Kidney epithelial cell (primary cell): ENCODE results near the gene CCR6. TPM values are rescaled to one million over a fixed set of nuclear protein-coding genes. Genes with fewer than 3 reads are reported as not detected.

Source experiments
- DNase-seq: peaks from one replicate; pipeline ENCODE4 v3.0.0-alpha.2; 2010; ENCODE audit warnings: low read depth
- H3K27me3 ChIP-seq: 2 replicates; pipeline ENCODE4 v1.6.0; 2011; ENCODE audit warnings: low read length; ENCODE audit not compliant: control insufficient read depth, insufficient read depth
- H3K36me3 ChIP-seq: 2 replicates; pipeline ENCODE4 v1.5.1; 2011; ENCODE audit warnings: low read length; ENCODE audit not compliant: control insufficient read depth, insufficient read depth
- H3K4me3 ChIP-seq: 2 replicates; pipeline ENCODE4 v1.5.1; 2011; ENCODE audit warnings: low read depth, mild to moderate bottlenecking, control low read depth, low read length
- total RNA-seq: library from RNA; depleted of rRNA; stranded (reverse); fragments of >200 nt; gene quantifications from 2 replicates; pipeline ENCODE4 v1.2.3, GENCODE V29; 2015
- TF ChIP-seq, protein P1 (sequence below): IDR thresholded peaks from 2 replicates; pipeline ENCODE4 v1.5.1; 2011; ENCODE audit warnings: mild to moderate bottlenecking, moderate library complexity, low read length, control low read depth, inconsistent platforms; ENCODE audit not compliant: insufficient read depth, poor library complexity, severe bottlenecking

CCR6 gene
- total RNA-seq, 1 donor from 2014 or later = not detected

DNA sequence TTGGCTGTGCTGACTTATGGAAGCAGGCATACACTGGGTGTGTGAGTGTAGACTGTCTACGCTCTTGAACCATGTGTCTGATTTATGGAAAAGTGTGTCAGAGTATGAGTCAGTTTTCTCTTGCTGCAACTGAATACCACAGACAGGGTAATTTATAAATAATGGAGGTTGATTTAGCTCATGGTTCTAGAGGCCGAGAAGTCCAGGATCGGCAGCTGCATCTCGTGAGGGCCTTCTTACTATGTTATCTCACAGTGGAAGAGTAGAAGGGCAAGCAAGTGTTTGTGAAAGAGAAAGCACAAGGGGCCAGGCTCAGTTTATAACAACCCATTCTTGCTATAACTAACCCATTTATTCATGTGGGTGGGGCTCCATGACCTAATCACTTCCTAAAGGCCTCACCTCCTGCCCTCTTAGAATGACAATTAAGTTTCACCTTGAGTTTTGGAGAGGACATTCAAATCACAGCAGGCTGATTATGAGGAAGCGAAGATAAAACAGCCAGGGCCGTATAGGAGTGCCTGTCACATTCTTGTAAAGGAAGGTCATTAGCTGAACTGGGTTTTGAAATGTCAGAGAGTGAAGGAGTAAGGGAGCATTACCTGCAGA lies 28.1 kb downstream of the CCR6 start:
- TF ChIP-seq, protein P1, sequence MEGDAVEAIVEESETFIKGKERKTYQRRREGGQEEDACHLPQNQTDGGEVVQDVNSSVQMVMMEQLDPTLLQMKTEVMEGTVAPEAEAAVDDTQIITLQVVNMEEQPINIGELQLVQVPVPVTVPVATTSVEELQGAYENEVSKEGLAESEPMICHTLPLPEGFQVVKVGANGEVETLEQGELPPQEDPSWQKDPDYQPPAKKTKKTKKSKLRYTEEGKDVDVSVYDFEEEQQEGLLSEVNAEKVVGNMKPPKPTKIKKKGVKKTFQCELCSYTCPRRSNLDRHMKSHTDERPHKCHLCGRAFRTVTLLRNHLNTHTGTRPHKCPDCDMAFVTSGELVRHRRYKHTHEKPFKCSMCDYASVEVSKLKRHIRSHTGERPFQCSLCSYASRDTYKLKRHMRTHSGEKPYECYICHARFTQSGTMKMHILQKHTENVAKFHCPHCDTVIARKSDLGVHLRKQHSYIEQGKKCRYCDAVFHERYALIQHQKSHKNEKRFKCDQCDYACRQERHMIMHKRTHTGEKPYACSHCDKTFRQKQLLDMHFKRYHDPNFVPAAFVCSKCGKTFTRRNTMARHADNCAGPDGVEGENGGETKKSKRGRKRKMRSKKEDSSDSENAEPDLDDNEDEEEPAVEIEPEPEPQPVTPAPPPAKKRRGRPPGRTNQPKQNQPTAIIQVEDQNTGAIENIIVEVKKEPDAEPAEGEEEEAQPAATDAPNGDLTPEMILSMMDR = no peak
- H3K4me3 ChIP-seq = no peak overlapping the region
- no peak for DNase-seq
- no peaks in the 10 kb centered on the region for H3K27me3 ChIP-seq
- no peaks in the 10 kb centered on the region for H3K36me3 ChIP-seq

- H3K36me3 ChIP-seq = no peaks in the 10 kb centered on the region
- no peak for DNase-seq
- TF ChIP-seq, protein P1 = no peak
- H3K4me3 ChIP-seq = no peak overlapping the region
- H3K27me3 ChIP-seq = no peaks in the 10 kb centered on the region
Observed at GRCh38 chr6:167151648-167152047, 28.8 kb downstream of the CCR6 start.

DNA sequence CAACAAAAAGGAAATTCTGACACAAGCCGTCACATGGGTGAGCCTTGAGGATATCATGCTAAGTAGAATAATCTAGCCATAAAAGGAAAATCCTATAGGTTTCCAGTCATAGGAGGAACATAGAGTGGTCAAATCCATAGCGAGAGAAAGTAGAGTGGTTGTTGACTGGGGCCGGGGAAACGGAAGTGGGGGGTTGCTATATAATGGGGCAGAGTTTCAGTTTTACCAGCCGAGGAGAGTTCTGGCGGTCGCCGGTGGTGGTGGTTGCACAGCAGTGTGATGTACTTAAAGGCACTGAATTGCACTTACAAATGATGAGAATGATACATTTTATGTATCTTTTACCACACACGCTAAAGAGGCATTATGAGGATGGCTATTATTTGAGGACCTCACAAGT lies 30.0 kb downstream of the CCR6 start:
- no peaks in the 10 kb centered on the region for H3K27me3 ChIP-seq
- no peaks in the 10 kb centered on the region for H3K36me3 ChIP-seq
- H3K4me3 ChIP-seq = no peak overlapping the region

DNA sequence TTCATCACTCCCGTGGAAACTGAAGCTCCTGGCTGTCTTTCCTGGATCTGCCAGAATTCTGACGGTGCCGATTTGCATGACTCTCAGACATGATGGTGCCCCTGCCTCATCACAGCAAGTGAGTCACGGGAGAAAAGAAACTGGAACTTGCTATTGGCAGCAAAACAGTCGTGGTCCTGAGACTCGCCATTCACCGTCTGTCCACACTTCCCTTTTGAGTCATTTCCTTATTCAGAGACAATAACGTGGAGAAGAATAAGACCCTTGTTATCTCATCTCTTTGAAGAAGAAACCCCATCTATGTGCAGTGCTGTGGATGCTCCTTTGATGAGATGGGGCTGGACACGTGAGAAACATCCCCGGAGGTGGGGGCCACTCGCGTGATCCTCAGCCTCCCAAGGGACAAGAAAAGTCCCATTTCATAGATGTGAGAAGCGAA lies 30.6 kb downstream of the CCR6 start:
- TF ChIP-seq, protein P1 = no peak

More for the DNA sequence above, 30.0 kb downstream of the CCR6 start:
- TF ChIP-seq, protein P1 = no peak
- no peak for DNase-seq

GRCh38 chr6:167154291-167154690 lies 31.4 kb downstream of the CCR6 start:
- no peaks in the 10 kb centered on the region for H3K36me3 ChIP-seq
- DNase-seq = no peak
- TF ChIP-seq, protein P1 = no peak
- H3K27me3 ChIP-seq = no peaks in the 10 kb centered on the region
- no peak overlapping the region for H3K4me3 ChIP-seq

More for the DNA sequence above, 30.6 kb downstream of the CCR6 start:
- Histone ChIP-seq H3K4me3 (no peak overlapping the region), H3K36me3 (no peaks in the 10 kb centered on the region), H3K27me3 (no peaks in the 10 kb centered on the region)
- no peak for DNase-seq

DNA sequence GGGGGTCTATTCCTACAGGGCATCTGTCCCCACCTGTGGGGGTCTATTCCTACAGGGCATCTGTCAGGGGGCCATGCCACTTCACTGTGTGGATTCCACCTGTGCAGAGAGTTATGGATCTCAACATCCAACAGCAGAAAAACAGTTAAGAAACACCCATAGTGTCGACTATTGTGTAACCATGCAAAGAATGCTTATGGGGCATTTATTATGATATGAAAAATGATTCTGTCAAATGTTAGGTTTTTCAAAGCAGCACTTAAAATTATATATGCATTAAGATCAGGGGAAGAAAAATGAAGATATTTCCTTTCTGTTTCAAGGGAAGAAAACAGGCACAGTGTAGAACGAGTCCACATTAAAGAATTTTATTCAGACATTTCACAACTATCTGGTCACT lies 32.0 kb downstream of the CCR6 start:
- TF ChIP-seq, protein P1 = no peak
- no peak for DNase-seq
- Histone ChIP-seq H3K36me3 (no peaks in the 10 kb centered on the region), H3K27me3 (no peaks in the 10 kb centered on the region), H3K4me3 (no peak overlapping the region)
